IPS-NIHi7 (cell line): ENCODE measurements around the gene ZNF853.
"Not testable (repeated sequence)": the region's sequence is repeated elsewhere in the genome, so short reads cannot be mapped to it uniquely, and the experiment has no call there.

Experiments
- DNase-seq: peaks from one replicate; pipeline ENCODE4 v3.0.0; 2012; ENCODE audit warnings: mixed read lengths; ENCODE audit errors: extremely low spot score

Gene ZNF853

GRCh38 chr7:6652446-6653011 lies 37.1 kb downstream of the ZNF853 start:
- no peak for DNase-seq

GRCh38 chr7:6653071-6654003 lies 37.9 kb downstream of the ZNF853 start:
- DNase-seq = no peak

GRCh38 chr7:6654113-6654841 lies 38.9 kb downstream of the ZNF853 start:
- DNase-seq = no peak

- no peak for DNase-seq
These were observed 39.6 kb downstream of the ZNF853 start for GRCh38 chr7:6654842-6655610.

GRCh38 chr7:6655636-6656385 lies 40.4 kb downstream of the ZNF853 start:
- no peak for DNase-seq

GRCh38 chr7:6656413-6656812 lies 41.0 kb downstream of the ZNF853 start:
- no peak for DNase-seq

GRCh38 chr7:6658618-6659345 lies 43.4 kb downstream of the ZNF853 start:
- no peak for DNase-seq

- DNase-seq = not testable (repeated sequence)
These were observed 55.4 kb downstream of the ZNF853 start for GRCh38 chr7:6670851-6671250.
